ENCODE results near the gene KCNQ1.

KCNQ1 gene

DNA sequence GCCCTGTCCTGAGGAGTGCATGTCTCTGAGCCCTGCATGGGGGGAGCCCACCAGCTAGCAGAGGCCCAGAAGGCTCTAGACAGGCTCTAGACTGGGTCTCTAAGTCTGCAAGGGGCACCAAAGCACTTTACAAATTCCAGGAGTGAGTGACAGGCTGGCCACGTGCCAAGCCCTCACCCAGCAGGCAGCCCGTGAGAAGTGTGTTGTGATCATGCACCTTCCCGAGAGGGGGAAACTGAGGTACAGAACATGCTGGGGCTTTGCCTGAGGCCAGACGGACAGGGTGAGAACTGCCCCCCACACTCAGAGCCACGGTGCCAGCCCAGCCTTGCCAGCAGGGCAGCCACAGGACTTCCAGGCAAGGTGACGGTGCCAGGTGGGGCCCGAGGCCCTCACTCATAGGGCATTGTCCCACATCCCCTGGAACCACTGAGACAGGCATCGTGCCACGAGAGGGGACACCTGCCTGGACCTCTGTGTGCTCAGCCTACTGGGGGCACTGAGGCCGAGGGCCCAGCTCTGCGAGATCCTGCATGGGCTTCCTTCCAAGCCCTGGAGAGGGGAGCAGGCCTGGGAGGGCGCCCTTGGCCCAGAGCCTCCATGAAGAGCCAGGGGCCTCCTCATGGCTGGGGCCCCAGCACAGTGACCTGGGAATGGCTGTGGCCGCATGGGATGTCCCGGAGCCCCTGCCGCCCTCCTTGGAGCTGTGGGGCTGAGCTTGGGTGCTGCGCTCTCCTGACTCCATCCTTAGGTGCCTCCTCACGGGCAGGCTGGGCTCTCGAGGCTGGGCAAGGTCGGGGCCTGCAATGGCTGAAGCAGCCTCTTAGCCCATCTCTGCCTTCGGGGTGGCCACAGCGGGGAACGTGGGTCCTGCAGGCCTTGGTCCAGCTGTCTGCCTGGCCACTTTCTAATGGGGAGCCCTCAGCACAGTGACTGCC is 133.5 kb downstream of the KCNQ1 start:
- no peak for DNase-seq (ENCODE audit: low read depth in 1 of 2, low spot score in 1 of 2)

DNA sequence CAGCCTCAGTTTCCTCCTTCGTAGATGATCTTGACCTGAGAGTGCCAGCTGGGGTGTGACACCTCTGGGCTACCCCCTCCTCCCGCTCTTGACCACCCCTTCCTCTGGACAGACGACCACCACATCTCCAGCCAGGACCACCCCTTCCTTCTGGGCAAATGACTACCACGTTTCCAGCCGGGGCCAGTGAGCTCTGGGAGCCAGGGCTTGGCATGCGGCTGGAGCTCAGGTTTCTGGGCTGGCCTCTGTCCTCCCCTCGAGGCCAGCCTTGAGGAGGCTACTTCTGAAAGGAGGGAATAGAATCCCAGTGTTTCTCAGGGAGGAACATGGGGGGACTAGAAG is 134.1 kb downstream of the KCNQ1 start:
- no peak for DNase-seq (ENCODE audit: low read depth in 1 of 2, low spot score in 1 of 2)

DNA sequence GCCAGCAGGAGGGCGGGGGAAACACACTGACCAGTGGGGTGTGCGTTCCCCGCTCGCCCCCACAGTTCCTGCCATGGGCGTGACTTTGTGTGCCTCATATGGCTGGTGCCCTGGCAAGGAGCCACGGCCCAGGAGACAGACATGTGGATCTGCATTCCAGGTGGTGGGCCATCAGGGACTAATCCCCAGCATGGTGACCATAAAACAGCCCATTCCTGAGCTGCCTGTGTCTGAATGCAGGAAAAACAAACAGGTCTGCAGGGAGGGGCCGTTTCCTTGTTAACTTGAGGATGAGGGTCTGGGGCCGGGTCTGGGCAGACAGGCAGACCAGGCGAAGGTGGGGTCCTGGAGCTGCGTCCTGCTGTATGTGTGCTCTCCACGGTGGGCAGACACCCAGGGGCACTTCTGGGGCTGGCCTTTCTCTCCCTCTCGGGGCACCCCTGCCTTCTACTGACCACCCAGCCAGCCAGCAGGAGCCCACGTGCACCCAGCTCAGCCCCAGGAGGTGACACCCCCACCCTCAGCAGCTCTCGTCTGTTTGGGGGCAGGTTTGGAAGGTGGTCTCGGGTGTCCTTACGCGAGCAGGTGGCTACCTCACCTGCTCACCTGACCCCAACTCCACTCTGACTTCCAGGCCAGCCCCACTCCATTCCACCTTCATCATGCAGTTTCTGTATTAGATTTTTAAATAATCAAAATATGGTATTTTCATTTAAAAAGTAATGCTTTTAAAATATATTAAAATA is 134.7 kb downstream of the KCNQ1 start:
- DNase-seq (ENCODE audit: low read depth in 1 of 2, low spot score in 1 of 2), result no peak

DNA sequence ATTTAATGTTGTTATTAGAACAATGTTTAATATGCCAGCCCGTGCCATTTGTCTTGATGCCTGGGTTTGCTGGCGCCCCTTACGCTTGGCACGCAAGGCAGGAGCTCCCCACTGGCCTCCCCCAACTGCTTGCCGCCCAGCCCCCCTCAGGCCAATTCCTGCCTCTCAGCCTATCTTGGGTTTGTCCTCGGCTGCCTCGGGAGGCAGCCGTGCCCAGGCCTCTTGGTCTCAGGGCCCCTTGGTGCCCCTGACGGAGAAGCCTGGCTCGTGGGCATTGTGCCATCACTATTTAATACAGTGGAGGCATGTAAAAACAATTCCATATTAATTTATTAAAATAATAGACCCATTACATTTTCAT is 135.2 kb downstream of the KCNQ1 start:
- DNase-seq (ENCODE audit: low read depth in 1 of 2, low spot score in 1 of 2), result no peak

DNA sequence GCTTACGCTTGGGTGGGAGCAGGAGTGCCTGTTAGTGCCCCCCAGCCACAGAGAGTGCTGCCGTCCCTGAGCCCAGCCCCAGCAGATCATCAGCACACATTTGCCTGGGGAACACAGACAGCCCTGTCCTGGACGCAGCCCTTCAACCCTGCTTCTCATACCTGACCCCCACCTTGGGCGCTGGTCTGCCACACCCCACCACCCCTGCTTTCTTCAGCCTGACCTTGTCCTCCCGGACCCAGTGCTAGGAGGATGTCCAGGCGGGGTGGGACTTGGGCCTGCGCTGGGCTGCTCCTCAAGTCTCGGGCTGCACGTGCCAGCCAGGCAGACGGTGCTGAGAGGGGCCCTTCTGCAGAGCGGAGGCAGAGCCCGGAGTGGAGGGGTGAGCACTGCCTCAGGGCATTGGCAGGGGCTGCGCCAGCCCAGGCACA is 135.8 kb downstream of the KCNQ1 start:
- no peak for DNase-seq (ENCODE audit: low read depth in 1 of 2, low spot score in 1 of 2)

DNA sequence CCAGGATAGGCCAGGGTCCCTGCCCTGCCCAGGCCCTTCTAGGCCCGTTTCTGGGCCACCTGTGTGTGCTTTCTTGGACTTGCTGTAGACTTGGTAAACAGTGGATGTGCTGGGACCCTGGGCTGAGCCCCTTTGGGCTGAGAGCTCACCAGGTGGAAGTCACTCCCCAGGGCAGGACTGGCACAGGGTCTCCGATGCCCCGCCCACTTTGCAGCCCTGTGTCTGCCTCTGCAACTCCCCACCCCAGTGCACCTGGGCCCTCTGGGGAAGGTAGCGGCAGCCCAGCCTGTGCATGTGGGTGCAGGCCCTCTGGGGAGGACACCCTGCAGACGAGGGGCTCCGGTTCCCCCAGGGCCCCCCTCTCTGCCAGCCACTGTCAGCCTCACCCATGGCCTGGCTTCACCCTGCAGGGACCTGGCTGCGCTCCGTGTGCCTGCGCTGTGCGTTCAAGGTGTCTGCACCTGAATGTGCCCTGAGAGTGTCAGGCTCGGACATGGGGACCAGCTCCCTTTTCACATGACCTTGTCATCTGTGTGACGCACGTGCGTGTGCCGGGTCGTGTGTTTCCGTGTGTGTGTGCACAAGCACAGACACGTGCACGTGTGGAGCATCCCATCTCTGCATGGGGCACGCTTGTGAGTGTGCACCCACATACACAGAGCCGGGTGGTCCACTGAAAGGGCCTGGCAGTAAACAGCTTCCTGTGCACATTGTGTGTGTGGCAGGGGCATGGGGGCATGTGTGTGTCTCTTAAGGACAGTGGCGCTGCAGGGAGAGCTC is 136.5 kb downstream of the KCNQ1 start:
- no peak for DNase-seq (ENCODE audit: low read depth in 1 of 2, low spot score in 1 of 2)

DNA sequence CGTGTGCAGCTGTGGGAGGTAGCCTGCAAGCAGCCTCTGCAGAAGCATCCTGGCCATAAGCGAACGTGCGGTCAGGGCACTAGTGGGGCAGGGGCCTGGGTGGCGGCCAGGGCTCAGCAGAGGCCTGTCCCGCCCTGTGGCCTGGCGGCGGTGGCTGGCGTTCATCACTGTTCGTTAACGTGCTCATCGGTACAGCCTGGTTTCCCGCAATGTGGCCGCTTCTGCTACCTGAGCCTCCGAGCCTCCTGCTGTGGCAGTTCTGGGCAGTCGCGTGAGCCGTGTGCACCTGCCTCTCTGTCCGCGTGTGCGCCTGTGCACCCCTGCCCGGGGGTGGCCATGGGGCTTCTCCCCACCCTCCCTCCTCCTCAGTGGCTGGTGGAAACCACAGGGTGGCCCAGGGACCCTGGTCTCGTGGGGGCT is 137.1 kb downstream of the KCNQ1 start:
- no peak for DNase-seq (ENCODE audit: low read depth in 1 of 2, low spot score in 1 of 2)

DNA sequence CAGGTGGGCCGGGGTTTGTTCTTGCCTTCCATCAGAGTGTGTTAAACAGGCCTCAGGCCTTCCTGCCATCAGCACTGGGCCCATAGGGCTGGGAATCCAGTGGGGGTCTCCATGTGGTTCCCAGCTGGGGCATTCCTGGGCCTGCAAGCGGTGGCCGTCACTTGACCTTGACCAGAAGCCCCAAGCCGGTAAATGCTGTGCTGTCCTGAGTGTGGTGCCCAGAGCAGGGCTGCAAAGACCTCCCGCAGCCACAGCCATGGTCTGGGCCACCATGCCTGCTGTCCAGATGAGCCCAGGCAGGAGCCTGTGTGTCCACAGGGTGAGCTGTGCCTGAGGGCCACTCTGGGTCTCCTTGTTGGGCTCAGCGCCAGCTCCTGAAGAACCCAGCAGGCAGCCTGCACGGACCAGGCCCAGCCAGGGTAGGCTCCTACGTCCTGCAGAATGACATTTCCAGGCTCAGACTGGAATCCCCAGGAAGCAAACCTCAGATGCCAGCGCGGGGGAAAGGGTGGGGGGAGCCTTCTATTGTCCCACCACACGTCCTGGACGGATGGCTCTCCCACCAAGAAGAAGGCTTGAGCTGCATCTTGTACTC is 137.6 kb downstream of the KCNQ1 start:
- peak in 1 of 2 donors; percentile 2 for DNase-seq (ENCODE audit: low read depth in 1 of 2, low spot score in 1 of 2)

DNA sequence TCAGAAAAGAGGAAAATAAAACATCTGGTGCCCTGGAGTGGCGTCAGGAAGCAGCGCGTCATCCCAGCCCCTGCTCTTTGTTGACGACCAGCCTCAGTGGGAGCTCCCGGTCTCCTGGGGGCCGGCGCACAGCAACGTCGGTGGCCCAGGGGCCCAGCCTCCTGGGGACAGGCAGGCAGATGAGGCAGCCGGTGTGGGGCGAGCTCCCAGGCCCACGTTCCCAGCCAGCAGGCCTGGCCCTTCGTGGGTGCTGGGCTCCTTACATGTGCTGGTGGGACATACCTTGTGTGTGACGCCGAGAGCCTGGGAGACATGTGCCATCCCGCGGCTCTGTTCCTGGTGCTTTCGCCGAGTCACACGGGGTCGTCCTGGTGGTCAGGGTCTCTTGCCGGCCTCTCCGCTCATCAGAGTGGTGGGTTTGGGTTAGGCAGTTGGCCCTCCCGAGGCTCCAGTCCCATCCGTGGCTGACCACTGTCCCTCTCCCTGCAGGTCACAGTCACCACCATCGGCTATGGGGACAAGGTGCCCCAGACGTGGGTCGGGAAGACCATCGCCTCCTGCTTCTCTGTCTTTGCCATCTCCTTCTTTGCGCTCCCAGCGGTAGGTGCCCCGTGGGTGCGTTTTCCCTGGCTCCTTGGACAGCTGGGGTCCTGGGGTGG is 138.3 kb downstream of the KCNQ1 start:
- no peak for DNase-seq (ENCODE audit: low read depth in 1 of 2, low spot score in 1 of 2)

DNA sequence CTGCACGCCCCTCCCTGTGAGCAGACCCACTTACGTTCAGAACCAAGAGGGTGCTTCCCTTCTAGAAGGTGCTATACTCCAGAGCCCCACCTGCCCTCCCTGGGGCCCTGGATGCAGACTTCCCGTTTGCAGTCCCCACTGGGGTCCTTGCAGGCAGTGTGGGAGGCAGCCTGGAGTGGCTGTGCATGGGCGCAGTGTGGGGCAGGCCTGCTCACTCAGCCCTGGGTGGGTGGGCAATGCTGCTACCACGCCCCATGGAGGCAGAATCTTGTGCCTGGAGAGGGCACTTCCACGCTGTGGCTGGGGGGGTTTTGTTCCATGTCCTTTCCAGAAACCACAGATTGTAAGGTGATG is 138.8 kb downstream of the KCNQ1 start:
- DNase-seq (ENCODE audit: low read depth in 1 of 2, low spot score in 1 of 2), result no peak

DNA sequence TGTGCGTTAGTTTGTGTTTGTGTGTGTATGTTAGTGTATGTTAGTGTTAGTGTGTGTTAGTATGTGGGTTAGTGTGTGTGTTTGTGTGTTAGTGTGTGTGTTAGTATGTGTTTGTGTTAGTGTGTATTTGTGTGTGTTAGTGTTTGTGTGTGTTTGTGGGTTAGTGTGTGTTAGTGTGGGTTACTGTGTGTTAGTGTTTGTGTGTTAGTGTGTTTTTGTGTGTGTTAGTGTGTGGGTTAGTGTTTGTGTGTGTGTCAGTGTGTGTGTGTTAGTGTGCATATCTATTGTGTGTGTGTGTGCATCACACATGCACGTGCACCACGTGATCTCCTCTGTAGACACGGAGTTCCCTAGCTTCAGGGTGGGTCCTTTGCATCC is 139.6 kb downstream of the KCNQ1 start:
- no peak for DNase-seq (ENCODE audit: low read depth in 1 of 2, low spot score in 1 of 2)

DNA sequence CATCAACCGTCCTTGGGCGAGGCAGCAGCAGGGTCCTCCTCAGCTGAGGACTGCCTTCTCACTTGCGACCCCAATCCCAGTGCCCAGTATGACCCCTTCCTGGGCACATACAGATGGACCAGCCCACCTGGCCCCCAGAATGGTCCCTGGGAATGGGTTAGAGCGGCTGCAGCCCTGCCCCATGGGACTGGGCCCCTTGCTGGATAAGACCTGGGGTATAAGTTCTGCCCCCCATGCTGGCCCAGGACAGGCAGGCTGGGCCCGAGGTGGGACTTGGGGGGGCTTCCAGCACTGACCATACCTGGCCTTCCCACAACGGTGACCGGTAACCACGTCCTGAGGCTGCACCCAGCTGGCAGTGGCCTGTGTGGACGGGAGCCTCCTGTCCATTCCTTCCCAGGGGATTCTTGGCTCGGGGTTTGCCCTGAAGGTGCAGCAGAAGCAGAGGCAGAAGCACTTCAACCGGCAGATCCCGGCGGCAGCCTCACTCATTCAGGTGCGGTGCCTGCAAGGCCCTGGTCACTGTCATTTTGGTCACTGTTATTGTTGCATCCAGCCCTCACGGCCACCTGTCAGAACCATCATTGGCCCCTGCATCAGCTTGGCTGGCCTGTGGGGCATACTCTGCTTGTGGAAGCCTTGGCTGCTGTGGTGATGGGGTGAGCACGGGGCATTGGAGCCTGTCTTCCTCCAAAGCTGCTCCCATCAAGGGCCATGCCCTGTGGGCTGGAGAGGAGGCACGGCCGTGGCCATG is 140.2 kb downstream of the KCNQ1 start:
- peak in 1 of 2 donors; percentile 3 for DNase-seq (ENCODE audit: low read depth in 1 of 2, low spot score in 1 of 2)

DNA sequence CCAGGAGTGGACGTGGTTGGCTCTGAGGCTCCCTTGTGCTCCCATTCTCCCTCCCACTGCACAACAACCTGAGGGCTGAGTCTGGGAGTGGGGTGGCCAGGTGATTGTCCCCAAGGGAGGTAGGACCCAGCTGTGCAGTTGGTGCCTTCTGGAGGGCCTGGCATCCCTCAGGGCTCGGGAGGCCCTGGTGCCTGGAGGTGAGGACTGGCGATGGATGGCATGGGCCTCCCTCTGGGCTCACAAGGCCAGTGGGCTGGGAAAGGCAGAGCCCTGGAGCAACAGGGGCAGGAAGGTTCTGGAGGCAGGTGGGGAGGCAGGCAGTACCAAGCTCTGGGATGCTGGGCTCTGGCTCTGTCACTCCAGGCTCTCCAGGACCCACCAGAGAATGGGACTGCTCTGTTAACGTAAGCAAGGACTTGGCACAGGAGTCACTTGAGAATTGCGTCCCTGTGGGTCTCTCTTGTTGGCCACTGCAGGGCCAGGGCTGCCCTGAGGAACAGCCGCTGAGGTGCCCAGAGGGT is 140.8 kb downstream of the KCNQ1 start:
- DNase-seq (ENCODE audit: low read depth in 1 of 2, low spot score in 1 of 2), result peak in 1 of 2 donors; percentile 3

DNA sequence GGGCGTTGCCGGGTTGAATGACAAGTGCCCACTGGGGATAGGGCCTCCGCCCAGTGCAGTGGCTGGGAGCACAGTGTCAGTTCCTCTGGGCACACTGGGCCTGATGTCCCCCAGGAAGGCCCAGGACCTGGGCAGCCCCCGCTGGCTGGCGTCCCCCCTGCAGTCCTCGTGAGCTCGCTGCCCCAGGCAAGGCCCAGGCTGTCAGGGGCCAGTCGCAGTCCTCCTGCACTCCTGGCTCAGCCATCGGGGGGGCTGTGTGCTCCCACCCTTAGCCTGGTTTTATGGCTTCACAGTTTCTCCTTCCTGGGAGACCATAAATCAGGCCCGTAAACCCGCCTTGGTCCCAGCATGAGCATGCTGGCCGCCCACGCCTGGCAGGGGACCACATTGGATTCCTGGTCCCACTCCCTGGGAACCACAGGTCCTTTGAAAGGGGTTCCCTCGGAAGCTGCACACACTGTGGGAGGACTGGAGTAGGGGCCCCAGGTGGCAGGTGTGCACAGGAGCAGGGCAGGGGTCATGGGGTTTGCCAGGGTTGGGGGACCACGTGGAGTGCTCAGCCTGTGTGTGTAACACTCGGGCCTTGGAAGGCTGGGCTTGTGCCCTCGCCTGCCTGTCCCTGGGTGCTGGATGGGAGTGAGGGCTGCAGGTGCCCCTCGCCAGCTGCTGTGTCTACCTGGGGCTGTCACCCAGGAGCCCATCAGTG is 141.4 kb downstream of the KCNQ1 start:
- no peak for DNase-seq (ENCODE audit: low read depth in 1 of 2, low spot score in 1 of 2)

DNA sequence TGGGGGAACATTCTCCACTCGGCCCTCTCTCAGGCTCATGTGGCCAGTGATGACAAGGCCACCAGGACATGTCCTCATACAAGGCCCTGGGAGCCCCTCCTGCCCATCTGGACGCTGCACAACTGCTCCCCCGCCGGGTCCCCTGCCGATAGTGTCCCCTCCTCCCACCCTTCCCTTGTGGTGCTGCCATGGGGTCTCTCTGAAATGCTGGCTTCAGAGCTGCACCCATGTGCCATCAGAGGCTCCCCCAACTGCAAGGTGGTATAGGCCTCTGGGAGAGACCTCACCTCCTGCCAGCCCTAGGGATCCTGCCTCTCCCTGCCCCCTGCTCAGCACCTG is 142.0 kb downstream of the KCNQ1 start:
- DNase-seq (ENCODE audit: low read depth in 1 of 2, low spot score in 1 of 2), result no peak

DNA sequence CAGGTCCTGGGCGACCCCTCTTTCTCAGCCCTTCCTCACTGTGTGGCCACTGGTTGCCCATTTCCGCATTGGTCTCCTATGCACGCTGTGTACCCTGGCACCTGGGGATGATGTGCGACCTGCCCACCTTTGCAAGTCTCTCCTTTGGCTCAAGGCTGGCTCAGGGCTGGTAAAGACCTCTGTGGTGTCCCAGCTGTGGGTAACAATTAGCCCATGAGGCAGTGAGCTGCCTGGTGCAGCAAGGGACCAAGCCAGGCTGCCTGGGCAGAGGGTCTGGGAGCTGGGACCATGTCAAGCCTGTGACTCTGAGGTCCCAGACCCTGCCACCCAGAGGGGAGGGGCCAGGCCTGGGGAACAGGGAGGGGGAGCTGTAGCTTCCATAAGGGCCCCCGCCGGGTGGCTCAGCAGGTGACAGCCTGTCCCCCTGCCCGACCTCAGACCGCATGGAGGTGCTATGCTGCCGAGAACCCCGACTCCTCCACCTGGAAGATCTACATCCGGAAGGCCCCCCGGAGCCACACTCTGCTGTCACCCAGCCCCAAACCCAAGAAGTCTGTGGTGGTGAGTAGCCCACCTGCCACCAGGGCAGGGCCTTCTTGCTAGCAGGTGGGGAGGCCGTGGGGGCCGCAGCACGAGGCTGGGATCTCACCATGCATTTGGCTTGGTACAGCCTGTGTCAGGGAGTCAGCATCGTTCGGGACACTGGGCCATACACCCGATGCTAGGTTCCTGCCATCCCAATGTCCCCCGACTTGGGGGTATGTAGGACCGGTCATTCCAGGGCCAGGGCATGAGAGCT is 142.5 kb downstream of the KCNQ1 start:
- no peak for DNase-seq (ENCODE audit: low read depth in 1 of 2, low spot score in 1 of 2)

DNA sequence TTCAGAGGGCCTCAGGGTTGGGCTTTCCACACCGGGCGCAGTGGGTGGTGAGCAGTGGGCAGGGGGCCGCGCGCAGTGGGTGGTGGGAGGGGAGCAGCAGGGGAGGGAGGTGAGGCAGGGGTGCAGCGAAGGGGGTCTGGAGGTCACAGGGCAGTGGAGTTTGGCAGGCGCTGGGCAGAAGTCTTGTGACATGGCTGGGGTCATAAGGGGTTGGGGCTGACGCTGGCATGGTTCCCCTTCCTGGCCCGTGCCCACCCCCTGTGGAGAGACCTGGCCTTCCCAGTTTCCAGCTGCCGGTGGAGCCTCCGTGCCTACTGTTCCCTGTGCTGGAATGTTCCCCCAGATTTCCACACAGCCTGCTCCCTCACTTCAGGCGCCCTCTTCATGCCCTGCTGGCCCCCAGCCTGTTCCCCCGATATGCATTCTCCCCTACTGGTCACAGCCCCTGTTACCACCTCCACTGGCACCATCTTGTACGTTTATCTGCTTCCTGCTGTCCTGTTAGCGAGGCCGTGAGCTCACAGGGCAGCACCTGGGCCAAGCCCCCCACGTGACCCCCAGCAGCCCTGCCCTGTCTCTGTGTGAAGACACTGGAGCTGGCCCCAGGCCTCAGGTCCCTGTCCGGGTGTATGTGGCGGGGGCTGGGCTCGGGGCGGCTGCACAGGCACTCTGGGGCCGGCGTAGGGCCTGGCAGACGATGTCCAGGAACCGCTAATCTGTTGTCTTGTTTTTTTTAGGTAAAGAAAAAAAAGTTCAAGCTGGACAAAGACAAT is 143.4 kb downstream of the KCNQ1 start:
- no peak for DNase-seq (ENCODE audit: low read depth in 1 of 2, low spot score in 1 of 2)
